IMR-90 (cell line): ENCODE data around the gene ID2. TPM values are rescaled to one million over a fixed set of nuclear protein-coding genes. Genes with fewer than 3 reads are reported as not detected.

Experiments
- CHD1 ChIP-seq: IDR thresholded peaks from 2 replicates; pipeline ENCODE4 v1.6.1; 2012; ENCODE audit warnings: low read depth, low read length, improper control_type of control experiment
- MAFK ChIP-seq: IDR thresholded peaks from 2 replicates; pipeline ENCODE4 v1.6.1; 2012; ENCODE audit warnings: low read depth, low read length, improper control_type of control experiment
- MAZ ChIP-seq: IDR thresholded peaks from 2 replicates; pipeline ENCODE4 v1.6.1; 2012; ENCODE audit warnings: low read depth, mild to moderate bottlenecking, low read length, improper control_type of control experiment, moderate library complexity, borderline replicate concordance
- RFX5 ChIP-seq: IDR thresholded peaks from 2 replicates; pipeline ENCODE4 v1.8.0; 2012; ENCODE audit warnings: low read depth, mild to moderate bottlenecking, low read length, moderate library complexity
- polyA plus RNA-seq, 3 experiments: library from polyadenylated mRNA; depleted of rRNA; stranded (reverse); fragments of >200 nt; gene quantifications; 2 replicates each; pipeline ENCODE4 v1.2.3, GENCODE V29; 2012; ENCODE audit warnings: low replicate concordance in 1 of 3
- total RNA-seq: library from RNA; depleted of rRNA; stranded (reverse); fragments of >200 nt; gene quantifications from 2 replicates; pipeline ENCODE4 v1.2.3, GENCODE V29; 2012
- TF ChIP-seq, protein P1 (sequence below): fragments of 150-350 bp; IDR thresholded peaks from 2 replicates; pipeline ENCODE4 v1.6.1; 2016; ENCODE audit warnings: low read depth, mild to moderate bottlenecking, low read length, moderate library complexity, borderline replicate concordance

ID2 gene
- total and polyA plus RNA-seq, 2 of the 4 experiments (the other 2 are of a cell fraction) = 264 to 389 TPM

DNA sequence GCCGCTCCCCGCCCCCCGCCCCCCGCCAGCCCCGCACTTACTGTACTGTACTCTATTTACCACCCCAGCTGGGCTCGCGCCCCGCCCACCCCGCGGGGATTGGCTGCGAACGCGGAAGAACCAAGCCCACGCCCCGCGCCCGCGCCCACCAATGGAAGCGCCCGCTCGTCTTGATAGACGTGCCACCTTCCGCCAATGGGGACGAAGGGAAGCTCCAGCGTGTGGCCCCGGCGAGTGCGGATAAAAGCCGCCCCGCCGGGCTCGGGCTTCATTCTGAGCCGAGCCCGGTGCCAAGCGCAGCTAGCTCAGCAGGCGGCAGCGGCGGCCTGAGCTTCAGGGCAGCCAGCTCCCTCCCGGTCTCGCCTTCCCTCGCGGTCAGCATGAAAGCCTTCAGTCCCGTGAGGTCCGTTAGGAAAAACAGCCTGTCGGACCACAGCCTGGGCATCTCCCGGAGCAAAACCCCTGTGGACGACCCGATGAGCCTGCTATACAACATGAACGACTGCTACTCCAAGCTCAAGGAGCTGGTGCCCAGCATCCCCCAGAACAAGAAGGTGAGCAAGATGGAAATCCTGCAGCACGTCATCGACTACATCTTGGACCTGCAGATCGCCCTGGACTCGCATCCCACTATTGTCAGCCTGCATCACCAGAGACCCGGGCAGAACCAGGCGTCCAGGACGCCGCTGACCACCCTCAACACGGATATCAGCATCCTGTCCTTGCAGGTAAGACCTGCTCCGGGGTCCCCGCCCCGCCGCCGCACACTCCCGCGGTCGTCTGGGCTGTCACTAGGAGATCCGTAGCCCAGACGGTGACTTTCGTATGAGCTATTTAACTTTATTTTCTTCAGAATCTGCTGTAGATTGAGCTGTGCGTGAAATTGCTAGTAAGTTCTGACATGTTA, at the start of gene ID2 (continued):
- TF ChIP-seq, protein P1, sequence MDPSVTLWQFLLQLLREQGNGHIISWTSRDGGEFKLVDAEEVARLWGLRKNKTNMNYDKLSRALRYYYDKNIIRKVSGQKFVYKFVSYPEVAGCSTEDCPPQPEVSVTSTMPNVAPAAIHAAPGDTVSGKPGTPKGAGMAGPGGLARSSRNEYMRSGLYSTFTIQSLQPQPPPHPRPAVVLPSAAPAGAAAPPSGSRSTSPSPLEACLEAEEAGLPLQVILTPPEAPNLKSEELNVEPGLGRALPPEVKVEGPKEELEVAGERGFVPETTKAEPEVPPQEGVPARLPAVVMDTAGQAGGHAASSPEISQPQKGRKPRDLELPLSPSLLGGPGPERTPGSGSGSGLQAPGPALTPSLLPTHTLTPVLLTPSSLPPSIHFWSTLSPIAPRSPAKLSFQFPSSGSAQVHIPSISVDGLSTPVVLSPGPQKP = no peak
- peak; percentile 28; the same call in 1 of the 2 replicates for TF ChIP-seq RFX5
- TF ChIP-seq CHD1 = peak; percentile 98; the same call in 1 of the 2 replicates
- peak; percentile 88 for TF ChIP-seq MAZ
- no peak for TF ChIP-seq MAFK
